OCI-M2 (cell line): Measurements from ENCODE around the gene STK32B.
"Not testable (repeated sequence)": the region's sequence is repeated elsewhere in the genome, so short reads cannot be mapped to it uniquely, and the experiment has no call there.

Experiments
- DNase-seq: peaks from one replicate; lab custom pipeline; 2025; ENCODE audit not compliant: unreplicated experiment; lab: John Stamatoyannopoulos, UW

STK32B gene

DNA sequence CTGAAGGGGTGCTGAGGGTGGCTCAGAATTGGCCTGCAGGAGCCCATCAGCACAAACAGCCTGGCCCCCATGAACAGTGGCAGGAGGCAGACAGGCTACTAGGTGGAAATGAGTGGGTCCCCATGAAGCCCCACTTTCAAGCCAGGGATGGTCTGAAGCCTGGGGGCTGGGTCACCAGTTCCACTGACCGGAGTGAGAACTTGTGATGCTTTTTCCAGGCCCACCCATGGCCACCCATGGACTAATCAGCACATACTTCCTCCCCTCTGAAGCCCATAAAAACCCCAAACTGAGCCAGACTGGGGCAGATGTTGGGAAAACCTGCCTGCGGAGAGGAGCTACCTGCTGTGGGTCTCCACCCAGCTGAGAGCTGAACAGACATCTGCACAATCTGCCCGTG is 372.9 kb downstream of the STK32B start:
- DNase-seq, result no peak

DNA sequence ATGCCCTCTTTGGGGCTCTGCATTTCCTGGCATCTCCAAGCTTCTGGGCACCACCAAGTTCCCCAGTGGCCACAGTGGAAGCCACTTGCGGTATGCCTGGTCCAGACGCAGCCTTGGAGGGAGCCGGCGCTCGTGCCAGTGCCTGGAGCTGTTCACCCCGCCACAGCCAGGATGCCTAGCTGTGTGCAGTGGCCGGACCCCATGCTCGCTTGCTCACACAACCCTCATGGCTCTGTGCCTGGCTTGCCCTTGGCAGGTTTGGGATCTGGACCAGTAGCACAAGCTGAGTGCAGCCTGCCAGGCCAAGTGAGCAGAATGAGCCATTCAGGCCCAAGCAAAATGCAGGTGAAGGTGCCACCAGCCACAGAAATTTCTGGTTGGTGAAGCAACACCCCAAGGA is 373.6 kb downstream of the STK32B start:
- DNase-seq, result no peak

DNA sequence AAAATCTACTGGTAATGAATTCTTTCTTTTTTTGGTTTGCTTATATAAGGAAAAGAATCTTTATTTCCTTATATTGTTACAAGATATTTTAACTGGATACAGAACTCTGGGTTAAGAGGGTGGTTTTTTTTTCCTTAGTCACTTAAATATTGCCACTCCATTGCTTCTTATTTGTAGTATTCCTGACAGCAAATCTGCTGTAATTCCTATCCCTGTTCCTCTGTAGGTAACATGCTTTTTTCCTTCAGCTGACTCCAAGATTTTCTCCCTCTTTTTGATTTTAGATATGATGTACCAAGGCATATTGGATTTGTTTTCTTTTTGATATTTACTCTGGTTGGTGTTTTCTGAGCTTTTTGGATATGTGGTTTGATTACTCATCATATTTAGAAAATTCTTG is 378.5 kb downstream of the STK32B start:
- DNase-seq, result no peak

DNA sequence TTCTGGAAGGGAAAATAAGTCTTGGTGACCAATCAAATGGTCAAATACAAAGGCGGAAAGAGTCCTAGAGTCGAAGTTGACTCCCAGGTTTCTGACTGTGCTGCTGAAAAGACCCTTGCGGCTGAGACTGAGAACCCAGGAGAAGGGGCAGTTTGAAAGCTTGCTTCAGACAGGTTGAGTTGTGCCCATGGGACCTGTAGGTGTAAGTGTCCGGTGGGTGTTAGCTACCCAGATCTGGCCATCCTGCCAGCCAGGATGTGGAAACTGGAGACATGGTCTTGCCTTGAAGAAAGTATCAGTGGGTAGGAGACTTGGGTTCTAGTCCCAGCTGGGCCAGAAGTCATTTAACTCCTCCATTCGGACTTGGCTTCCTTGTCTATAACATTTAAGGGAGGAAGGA is 381.9 kb downstream of the STK32B start:
- DNase-seq, result no peak

DNA sequence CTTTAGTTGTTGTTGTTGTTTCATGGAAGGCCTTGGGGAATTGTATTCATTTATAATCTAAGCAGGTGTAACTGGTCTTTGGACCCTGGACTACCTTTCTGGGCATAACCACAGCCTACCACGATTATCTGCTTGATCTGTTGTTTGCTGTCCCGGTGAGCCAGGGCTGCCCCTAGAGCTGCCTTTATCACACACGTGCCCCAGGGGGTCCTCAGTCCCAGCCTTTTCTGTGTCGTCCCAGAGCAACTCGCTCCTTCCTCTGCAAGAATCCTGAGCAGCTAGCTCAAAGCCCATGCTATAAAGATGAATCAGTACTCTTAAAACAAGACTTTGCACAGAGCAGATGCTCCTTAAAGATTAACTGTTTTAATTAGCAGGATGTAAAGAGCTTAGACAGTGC is 383.9 kb downstream of the STK32B start:
- DNase-seq, result no peak

DNA sequence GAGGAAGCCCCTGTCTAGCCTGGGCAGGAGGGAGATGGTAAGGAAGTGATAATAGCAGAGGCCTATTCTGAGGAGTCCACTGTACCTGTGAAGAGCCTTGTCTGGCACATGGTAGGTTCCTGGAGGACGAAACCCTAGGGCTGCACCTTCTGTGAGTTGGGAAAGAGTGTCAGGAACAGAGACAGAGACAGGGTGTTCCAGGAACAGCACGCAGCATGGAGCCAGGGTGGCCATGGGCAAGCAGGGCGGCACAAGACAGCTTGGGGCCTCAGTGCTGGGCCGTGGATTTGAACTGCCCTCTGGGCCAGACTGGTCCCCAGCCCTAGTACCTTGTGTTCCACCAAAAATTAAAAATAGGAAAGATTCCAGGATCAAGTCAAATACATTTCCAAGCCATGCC is 384.5 kb downstream of the STK32B start:
- DNase-seq, result no peak

DNA sequence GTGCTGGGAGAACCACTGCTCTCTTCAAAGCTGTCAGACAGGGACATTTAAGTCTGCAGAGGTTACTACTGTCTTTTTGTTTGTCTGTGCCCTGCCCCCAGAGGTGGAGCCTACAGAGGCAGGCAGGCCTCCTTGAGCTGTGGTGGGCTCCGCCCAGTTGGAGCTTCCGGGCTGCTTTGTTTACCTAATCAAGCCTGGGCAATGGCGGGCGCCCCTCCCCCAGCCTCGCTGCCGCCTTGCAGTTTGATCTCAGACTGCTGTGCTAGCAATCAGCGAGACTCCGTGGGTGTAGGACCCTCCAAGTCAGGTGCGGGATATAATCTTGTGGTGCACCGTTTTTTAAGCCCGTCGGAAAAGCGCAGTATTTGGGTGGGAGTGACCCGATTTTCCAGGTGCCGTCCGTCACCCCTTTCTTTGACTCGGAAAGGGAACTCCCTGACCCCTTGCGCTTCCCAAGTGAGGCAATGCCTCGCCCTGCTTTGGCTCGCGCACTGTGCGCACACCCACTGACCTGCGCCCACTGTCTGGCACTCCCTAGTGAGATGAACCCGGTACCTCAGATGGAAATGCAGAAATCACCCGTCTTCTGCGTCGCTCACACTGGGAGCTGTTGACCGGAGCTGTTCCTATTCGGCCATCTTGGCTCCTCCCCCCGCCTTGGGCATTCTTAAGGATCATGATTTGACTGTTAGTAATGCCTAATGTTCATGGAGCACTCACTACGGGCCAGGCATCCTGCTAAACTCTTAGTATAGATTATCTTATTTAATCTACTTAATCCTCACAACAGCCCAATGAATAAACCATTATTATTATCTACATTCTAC is 392.9 kb downstream of the STK32B start:
- DNase-seq, result not testable (repeated sequence)

DNA sequence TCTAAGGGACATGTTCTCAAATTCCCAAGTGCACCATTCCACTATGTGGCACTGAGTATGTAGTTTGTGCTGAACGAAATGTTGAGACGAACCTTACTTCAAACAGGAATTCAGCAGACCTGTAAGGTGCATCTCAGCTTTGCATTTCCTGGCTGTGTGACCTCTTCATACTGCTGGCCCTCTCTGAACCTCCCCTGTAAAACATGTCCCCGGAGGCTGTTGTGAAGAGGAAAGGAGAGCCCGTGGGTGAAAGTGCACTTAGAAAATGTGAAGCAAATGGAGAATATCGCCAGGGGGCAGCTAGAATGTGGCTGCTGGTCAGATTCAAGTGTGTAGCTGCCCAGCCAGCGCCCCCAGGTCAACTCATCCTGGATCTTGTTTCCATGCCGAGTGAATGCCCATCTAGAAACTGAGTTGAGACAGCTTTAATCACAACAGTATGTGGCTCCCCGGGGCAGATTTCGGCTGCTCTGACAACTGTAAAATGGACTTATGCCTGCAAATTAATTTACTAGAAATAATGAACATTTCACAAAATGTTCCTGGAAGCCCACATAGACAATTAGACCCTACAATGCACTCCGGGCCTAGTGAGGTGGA is 393.7 kb downstream of the STK32B start:
- DNase-seq, result no peak

DNA sequence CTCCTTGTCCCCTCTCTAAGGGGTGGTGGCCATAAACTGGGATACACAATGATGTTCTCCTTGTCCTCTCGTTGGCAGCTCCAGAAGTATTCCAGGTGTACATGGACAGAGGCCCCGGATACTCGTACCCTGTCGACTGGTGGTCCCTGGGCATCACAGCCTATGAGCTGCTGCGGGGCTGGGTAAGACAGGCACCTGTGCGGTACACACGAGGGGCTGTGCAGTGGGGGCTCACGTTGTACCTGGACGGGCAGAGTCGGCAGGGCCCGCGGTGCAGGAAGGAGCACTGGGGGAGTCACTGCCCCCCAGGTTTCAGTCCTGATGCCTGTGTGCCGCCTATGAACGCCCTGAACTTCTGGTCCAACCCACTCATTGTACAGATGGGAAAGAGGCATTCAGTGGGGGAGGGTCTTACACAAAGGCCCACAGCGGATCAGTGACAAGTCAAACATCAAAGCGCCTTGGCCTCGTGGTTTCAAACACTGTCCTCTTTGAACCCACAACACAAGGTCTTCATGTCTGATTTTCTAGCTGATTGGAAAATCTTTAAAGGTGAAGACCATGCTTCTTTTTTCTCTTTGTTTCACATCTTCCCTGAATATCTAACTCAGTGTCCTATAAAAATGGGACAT is 395.4 kb downstream of the STK32B start:
- no peak for DNase-seq

DNA sequence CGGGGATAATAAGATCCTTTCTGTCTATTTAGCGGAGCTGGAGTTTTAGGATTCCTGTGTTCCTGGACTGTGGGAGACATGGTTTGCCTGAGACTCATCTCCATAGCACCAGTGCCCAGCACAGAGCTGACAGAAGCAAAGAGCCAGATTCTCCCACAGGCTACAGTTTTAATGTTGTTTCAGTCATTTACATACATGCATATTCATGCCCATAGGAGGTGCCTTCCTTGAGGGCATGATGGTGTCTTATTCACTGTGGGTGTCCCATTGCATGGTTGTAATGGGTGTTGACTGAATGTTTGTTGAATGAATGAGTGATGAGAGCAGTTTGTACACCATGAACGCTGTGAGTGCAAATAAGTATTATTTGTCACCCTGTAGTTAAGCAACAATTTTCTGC is 396.5 kb downstream of the STK32B start:
- DNase-seq, result no peak

DNA sequence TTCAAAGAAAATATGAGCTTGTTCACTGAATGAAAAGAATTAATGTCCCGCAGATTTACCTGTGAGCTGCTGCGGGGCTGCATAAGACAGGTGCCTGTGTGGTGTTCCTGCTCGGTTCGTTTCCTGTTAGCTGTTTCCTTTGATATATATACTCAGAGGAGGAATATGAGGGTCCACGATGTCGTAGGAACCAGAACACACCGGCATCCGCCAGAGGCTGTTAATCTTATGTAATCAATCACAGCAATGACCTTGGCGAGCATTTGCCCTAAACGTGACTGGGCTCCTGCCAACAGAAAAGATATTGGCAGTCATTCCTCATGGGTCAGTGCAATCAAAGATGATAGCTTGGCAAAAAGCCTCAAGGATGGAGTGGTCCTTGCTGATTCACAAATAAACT is 396.9 kb downstream of the STK32B start:
- no peak for DNase-seq

DNA sequence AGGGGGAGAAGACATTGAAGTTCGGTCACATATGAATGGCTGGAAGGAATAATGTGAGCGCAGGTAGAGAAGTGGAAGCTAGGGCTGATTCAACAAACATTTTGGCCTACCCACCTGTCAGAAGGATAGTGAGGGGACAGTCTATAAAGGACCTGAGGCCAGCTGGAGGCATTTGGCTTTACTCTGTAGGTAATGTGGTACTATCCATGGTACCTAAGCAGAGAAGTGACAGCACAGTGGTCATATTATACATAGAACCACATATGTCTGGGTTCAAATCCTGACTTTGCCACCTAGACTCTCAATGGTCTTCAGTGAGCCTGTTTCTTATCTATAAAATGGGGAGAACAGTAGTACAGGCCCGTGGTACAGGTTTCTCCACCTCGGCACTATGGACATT is 400.0 kb downstream of the STK32B start:
- no peak for DNase-seq

DNA sequence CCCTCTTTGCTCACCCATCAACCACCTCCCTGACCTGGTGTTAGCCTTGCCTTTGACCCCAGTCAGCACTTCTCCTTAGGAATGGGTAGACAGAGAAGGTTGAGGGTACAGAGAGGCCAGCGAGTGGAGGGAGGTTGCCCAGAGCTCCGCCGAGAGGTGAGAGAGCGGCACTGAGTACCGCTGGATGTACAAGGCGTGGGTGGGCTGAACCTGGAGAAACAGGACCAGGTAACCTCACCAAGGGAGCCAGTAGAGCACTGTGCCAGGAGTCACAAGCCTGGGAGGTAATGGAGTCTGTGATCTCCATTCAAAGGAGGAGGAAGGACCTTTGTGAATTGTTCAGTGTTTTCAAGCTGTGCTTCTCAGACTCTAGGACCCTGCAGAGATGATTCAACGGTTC is 400.9 kb downstream of the STK32B start:
- no peak for DNase-seq

DNA sequence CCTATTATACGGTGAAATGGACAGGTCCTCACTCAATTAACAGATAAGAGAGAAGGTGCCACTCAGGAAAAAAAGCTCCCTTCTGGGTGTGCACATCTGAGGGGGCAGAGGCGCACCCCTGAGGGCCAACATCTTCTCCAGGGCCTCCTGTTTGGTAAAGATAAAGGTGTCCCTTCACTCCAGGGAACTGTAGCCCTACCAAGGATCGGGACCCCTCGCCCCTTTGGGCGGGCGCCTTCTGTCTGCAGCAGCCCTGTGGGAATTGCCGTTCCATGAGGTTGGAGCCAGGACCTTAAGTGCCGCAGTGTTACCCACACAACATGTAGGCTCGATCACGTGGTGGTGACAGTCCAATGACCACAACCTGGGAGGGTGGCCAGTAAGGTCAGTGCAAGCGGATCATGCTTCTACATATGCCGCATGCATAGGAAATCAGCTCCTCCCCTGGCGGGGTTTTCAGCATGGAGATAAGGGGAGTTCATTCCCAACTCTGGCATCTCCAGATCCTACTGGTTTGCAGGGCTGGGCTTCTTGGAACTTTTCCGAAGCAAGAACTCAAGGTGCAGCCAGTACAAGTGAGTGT is 403.8 kb downstream of the STK32B start:
- no peak for DNase-seq

DNA sequence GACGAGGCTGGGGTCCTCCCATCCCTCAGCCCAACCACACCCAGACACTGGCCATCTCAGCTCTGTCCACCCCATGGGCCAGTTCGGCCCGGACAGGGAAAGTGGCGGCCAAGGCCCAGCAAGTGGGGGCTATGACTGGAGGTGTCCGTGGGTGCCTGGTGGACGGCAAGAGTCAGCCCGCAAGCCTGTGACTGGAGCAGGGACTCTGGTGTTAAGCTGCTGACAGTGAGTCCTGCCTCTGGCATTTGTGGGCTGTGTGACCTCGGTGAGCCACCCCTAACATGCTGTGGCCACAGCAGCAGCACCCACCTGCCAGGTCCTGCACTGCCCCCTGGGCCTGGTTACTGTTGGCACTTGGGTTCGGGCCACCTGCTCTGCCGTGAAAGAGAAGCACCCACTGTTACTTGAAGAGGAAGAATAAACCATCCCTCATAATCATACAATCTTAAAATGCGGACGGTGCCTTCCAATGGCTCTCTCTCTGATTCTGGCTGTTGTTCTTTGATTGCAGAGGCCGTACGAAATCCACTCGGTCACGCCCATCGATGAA is 405.1 kb downstream of the STK32B start:
- no peak for DNase-seq

DNA sequence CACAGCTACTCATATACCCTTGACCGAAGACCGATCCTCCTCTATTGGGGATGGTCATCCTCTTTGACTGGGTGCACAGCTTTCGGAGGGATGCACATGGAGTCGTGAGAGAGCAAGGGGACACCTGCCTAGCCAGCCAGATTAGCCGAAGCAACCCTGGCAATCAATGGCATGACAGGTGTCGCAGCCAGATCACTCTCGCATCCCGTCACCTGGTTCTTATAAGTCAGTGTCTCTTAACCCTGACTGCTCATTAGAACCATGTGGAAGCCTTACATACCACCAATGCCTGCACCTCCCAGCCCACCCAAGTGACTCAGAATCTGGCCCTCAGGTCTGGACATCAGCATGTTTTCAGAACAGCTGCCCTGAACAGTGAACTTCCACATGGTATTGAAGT is 407.4 kb downstream of the STK32B start:
- DNase-seq, result no peak

DNA sequence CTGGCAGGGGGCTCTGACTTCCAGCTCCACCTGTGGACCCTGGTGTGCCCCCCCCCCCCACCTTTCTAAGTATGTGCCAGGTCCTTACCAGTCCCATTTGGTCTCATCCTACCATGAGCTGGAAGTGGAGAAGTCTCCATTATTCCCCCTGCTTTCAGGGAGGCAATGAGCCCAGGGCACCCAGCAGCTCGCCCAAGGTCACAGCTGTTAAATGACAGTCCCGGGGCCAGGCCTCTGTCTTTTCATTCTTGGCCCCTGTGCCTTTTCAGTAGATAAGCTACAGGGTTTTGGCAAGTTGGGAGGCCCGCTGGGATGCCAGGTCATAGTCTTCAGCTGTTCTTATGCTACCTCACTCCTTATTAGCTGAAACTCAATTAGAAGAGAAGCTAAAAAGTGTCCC is 408.0 kb downstream of the STK32B start:
- DNase-seq, result no peak

DNA sequence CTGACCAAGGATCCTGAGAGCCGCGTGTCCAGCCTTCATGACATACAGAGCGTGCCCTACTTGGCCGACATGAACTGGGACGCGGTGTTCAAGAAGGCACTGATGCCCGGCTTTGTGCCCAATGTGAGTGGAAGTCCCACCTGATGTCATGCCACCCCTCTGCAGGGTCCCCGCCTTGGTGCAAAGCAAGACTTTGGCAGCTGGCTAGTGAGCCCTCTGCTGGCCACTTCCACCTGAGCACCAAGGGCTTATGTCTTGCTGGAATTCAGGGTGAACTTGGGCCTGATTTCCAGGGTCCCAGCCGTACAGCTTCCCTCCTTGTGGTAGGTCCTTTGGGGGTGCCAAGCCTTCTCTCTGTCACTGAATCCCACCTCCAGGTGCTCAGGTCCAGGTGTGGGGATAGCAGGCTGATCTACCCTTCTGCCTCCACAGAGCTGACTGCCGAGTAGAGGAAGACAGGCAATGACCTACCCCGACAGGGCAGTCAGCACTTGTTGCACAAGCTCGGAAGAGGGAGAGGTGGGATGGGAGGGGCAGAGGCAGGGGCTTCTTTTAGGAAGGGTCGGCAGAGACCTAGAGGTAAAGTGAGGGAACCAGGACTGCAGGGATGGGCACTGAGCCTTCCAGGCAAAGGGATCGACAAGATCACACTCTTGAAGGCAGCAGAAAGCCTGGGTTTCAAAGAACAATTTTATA is 409.0 kb downstream of the STK32B start:
- no peak for DNase-seq

DNA sequence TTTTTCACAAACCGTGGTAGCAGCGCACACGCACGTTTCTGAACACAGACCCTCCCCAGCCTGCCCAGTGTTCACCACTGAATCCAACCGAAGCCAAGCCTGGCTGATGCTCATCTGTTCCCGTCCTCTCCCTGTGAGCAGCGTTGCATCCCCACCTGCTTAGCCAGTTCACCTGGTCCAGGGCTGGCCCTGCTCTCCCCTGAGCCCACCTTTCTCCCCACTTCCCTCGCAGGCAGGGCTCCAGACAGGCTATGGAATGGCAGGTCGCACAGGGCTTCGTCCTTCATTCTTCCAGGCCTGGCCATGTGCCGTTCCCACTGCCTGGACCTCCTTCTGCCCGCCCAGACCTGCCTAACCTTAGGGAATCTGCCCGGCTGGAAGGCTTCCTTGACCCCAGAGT is 410.2 kb downstream of the STK32B start:
- no peak for DNase-seq

DNA sequence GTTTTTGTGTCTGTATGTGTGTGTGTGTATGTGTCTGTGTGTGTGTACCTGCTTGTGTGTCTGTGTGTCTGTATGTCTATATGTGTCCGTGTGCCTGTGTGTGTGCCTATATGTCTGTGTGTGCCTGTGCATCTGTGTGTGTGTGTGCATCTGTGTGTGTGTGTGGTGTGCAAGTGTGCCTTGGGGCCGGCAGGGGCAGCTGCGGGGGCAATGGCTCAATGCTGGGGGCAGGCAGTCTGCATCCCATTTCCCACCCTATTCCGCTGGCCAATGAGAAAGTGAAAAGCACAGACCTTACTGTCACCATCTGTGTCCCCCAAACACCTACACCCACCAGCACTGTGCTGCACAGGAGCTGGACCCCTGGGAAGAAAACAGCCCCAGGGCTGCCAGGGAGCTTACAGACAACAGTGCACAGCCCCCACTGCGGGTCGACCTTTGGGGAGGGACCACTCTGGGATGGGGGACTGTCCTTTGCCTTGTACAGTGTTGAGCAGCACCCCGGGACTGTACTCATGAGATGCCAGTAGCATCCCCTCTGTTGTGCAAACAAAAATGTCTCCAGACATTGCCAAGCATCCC is 411.1 kb downstream of the STK32B start:
- no peak for DNase-seq

DNA sequence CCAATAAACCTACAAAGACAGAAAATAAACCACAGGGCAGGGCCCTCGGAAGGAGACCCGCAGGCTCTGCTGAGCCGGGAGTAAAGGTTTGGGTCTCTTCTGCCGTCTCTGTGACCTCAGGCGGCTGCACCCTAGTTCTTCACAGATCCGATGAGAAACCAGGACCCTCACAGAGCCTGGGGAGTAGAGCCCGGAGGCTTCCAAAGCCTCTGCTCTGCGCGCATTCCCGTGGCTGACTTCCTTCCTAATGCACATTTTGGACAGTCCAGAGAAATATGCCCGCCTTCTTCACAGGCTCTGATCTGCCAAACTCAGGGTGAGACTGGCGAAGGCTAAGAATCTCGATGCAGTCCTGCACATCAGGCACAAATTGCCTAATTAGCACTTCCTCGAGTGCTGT is 411.6 kb downstream of the STK32B start:
- no peak for DNase-seq
